Gastrocnemius medialis (tissue), 4 donors: ENCODE measurements around the gene WDR64.

Experiments used
- POLR2A ChIP-seq, 2 donors: fragments of 450-650 bp; IDR thresholded peaks; one replicate each; pipeline ENCODE4 v1.6.1; 2017; ENCODE audit warnings: antibody characterized with exemption in 2 of 2, mild to moderate bottlenecking in 2 of 2, moderate library complexity in 2 of 2
- TF ChIP-seq, protein P1 (sequence below), 5 experiments: fragments of 450-650 bp in 3 of 5; fragments of 200-600 bp in 2 of 5; sonication (generic) in 2 of 5; IDR thresholded peaks in 4 of 5; conservative IDR thresholded peaks in 1 of 5; 1 replicate in 4 of 5; 2 replicates in 1 of 5; pipeline ENCODE4 v1.5.1; 2016 to 2019; ENCODE audit warnings: antibody characterized with exemption in 5 of 5, mild to moderate bottlenecking in 3 of 5, moderate library complexity in 3 of 5

DNA sequence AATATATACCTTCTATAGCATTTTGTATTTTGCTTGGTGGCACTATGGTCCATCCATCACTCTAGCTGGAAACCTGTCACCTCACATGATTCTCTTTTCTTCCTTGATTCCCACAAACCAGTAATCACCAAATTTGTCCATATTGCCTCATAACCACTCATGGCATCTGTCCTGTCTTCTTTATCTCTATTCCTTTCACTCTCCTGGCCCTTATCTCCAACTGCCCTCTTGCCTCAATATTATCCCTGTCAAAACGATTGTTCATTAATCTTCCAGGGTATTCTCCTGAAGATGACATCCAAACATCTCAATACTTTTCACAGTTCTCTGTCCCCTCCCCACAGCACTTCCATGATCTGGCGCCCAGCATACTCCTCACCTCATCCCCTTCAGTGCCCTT lies 46.1 kb downstream of the WDR64 start:
- TF ChIP-seq POLR2A (IDR thresholded peaks at IDR 0.05) = no peak
- TF ChIP-seq, protein P1, sequence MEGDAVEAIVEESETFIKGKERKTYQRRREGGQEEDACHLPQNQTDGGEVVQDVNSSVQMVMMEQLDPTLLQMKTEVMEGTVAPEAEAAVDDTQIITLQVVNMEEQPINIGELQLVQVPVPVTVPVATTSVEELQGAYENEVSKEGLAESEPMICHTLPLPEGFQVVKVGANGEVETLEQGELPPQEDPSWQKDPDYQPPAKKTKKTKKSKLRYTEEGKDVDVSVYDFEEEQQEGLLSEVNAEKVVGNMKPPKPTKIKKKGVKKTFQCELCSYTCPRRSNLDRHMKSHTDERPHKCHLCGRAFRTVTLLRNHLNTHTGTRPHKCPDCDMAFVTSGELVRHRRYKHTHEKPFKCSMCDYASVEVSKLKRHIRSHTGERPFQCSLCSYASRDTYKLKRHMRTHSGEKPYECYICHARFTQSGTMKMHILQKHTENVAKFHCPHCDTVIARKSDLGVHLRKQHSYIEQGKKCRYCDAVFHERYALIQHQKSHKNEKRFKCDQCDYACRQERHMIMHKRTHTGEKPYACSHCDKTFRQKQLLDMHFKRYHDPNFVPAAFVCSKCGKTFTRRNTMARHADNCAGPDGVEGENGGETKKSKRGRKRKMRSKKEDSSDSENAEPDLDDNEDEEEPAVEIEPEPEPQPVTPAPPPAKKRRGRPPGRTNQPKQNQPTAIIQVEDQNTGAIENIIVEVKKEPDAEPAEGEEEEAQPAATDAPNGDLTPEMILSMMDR (IDR thresholded peaks at IDR 0.05 in 4 of 5, conservative IDR thresholded peaks at IDR 0.05 in 1 of 5) = no peak
